D721Med (cell line): Measurements from ENCODE around the gene VPS50.
"Not testable (repeated sequence)": the region's sequence is repeated elsewhere in the genome, so short reads cannot be mapped to it uniquely, and the experiment has no call there.

Experiments used
- DNase-seq: peaks from one replicate; pipeline ENCODE4 v3.0.0; 2011; ENCODE audit warnings: low spot score; ENCODE audit not compliant: insufficient read length
- FAIRE-seq: peaks from 2 replicates; lab custom pipeline; 2011; peaks lifted over from hg19 to GRCh38; lab: Jason Lieb, UNC
- CTCF ChIP-seq: IDR thresholded peaks from 2 replicates; pipeline ENCODE4 v1.5.1; 2012; ENCODE audit warnings: mild to moderate bottlenecking, control low read depth; ENCODE audit not compliant: insufficient read depth; ENCODE audit errors: missing control alignments

VPS50 gene

GRCh38 chr7:93354815-93355214 lies 122.6 kb downstream of the VPS50 start:
- FAIRE-seq (no peak), DNase-seq (no peak)
- no peak for TF ChIP-seq CTCF

DNA sequence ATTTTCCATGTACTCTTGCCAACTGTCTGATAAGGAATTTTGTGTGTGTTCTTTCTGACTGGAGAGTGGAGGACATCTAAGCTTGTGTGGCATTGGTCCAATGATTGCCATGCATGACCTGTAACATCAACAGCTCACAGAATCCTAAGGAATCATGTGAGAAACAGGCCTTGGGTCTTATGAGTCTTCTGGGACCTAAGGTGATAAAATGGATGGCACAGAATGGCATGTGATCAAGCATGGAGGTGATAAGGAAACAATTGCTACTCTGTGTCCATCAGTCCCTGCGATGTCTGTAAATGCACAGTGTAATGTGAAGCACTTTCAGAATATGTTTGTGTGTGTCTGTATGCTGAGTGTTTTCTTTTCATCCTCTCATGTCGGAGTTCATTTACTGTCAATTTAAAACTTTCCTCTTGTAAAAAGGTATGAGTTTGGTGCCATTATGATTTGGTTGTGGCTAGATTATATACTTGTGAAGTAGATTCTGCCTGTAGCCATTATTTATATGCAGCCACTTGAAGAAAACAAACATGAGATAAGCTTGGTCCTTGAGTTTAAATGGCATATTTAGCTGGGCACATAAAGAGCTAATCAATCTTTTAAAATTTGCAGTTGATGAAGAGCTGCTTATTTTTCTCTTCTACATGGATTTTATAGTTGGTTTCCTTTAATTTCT lies 127.5 kb downstream of the VPS50 start:
- FAIRE-seq: no peak
- TF ChIP-seq CTCF: no peak
- DNase-seq: no peak

GRCh38 chr7:93361853-93362252 lies 129.7 kb downstream of the VPS50 start:
- no peak for DNase-seq
- TF ChIP-seq CTCF: no peak
- FAIRE-seq: no peak

GRCh38 chr7:93364806-93365205 lies 132.6 kb downstream of the VPS50 start:
- no peak for FAIRE-seq
- no peak for DNase-seq
- TF ChIP-seq CTCF: no peak

DNA sequence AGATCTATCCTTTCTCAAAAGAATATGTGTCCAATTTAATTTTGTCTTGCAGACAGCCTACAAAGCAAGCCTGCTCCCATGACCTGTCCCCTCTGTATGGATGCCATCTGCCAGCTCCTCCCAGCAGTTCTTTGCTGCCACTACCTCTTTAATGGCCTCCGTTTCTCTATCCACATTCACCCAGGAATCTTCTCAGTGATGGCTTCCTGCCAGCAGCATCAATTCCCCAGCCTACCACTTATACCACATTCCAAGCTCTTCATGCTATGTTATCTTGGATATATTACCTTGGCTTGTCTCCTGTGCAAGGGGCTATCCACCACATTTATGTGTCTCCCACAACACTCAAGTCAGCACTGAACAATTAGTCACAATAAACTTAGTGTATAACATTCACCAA lies 133.2 kb downstream of the VPS50 start:
- DNase-seq (no peak), FAIRE-seq (no peak)
- no peak for TF ChIP-seq CTCF

DNA sequence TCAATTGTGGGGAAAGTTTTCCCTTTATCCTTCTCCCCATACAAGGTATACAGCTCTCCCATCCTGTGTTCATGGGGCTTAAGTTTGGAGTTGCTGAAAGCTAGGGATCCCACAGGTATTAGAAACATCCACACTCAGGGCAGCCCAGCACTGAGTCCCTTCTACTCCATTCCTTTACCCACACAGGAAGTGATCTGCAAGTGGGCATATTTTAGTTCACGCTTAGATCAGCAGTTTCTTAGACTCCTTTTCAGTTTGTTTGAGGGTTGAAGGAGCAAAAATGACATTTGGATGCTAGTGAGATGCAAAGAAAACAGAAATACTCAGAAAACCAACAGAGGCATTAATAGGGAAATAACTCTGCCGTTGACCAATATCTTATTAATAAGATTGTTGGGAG lies 134.7 kb downstream of the VPS50 start:
- FAIRE-seq: no peak
- DNase-seq: no peak
- no peak for TF ChIP-seq CTCF

GRCh38 chr7:93367254-93367653 lies 135.1 kb downstream of the VPS50 start:
- TF ChIP-seq CTCF: no peak
- no peak for FAIRE-seq
- DNase-seq: no peak

GRCh38 chr7:93370937-93371336 lies 138.8 kb downstream of the VPS50 start:
- FAIRE-seq, DNase-seq: not testable (repeated sequence)
